Measurements from ENCODE around the gene CNOT6. TPM values are rescaled to one million over a fixed set of nuclear protein-coding genes. Genes with fewer than 3 reads are reported as not detected.

Gene CNOT6
- total and polyA plus RNA-seq, 4 donors: 1.4 to 25.0 (median 4.2) TPM

- WGBS: 85% methylated on average over 8 of the region's 8 CpGs
- H3K27ac ChIP-seq (ENCODE audit: low read depth in 1 of 2, low read length in 2 of 2): no peak overlapping the region
- H3K4me1 ChIP-seq (ENCODE audit: control insufficient read depth in 4 of 4, insufficient read depth in 4 of 4, low read length in 3 of 4): no peaks in the 10 kb centered on the region
- no peak overlapping the region for H3K9ac ChIP-seq (ENCODE audit: low read depth in 1 of 2, low read length in 2 of 2)
- no peak for DNase-seq (ENCODE audit: low spot score)
- TF ChIP-seq FOXA2 (IDR thresholded peaks at IDR 0.05) (no peak), EGR1 (IDR thresholded peaks at IDR 0.05; ENCODE audit: low read depth in 2 of 2) (no peak), YY1 (IDR thresholded peaks at IDR 0.05) (no peak), CTCF (IDR thresholded peaks at IDR 0.05; ENCODE audit: low read depth, low read length, missing input control) (no peak), ATF3 (IDR thresholded peaks at IDR 0.05) (no peak), TAF1 (conservative IDR thresholded peaks at IDR 0.05) (no peak), JUND (IDR thresholded peaks at IDR 0.05) (no peak), ZBTB33 (IDR thresholded peaks at IDR 0.05) (no peak), NR2F2 (IDR thresholded peaks at IDR 0.05) (no peak), HNF4A (conservative IDR thresholded peaks at IDR 0.05) (no peak), RXRA (IDR thresholded peaks at IDR 0.05) (no peak), HNF4G (IDR thresholded peaks at IDR 0.05) (no peak), GABPA (IDR thresholded peaks at IDR 0.05 in 1 of 2, conservative IDR thresholded peaks at IDR 0.05 in 1 of 2) (no peak)
- TF ChIP-seq, protein P1, sequence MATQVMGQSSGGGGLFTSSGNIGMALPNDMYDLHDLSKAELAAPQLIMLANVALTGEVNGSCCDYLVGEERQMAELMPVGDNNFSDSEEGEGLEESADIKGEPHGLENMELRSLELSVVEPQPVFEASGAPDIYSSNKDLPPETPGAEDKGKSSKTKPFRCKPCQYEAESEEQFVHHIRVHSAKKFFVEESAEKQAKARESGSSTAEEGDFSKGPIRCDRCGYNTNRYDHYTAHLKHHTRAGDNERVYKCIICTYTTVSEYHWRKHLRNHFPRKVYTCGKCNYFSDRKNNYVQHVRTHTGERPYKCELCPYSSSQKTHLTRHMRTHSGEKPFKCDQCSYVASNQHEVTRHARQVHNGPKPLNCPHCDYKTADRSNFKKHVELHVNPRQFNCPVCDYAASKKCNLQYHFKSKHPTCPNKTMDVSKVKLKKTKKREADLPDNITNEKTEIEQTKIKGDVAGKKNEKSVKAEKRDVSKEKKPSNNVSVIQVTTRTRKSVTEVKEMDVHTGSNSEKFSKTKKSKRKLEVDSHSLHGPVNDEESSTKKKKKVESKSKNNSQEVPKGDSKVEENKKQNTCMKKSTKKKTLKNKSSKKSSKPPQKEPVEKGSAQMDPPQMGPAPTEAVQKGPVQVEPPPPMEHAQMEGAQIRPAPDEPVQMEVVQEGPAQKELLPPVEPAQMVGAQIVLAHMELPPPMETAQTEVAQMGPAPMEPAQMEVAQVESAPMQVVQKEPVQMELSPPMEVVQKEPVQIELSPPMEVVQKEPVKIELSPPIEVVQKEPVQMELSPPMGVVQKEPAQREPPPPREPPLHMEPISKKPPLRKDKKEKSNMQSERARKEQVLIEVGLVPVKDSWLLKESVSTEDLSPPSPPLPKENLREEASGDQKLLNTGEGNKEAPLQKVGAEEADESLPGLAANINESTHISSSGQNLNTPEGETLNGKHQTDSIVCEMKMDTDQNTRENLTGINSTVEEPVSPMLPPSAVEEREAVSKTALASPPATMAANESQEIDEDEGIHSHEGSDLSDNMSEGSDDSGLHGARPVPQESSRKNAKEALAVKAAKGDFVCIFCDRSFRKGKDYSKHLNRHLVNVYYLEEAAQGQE (IDR thresholded peaks at IDR 0.05): no peak
- no peaks in the 10 kb centered on the region for H3K9me3 ChIP-seq (ENCODE audit: control insufficient read depth in 4 of 4, low read length in 3 of 4)
- H3K36me3 ChIP-seq (ENCODE audit: control insufficient read depth in 4 of 4, insufficient read depth in 3 of 4, low read depth in 1 of 4, low read length in 3 of 4): peaks cover 14 to 38% (median 26%) of the 10 kb centered on the region in 4 donors
- no peak overlapping the region for H3K4me3 ChIP-seq (ENCODE audit: low read depth in 1 of 3, low read length in 3 of 3)
- no peaks in the 10 kb centered on the region for H3K27me3 ChIP-seq (ENCODE audit: control insufficient read depth in 4 of 4, insufficient read depth in 4 of 4, low read length in 3 of 4)
Observed at GRCh38 chr5:180568914-180569313, 74.7 kb downstream of the CNOT6 start.

DNA sequence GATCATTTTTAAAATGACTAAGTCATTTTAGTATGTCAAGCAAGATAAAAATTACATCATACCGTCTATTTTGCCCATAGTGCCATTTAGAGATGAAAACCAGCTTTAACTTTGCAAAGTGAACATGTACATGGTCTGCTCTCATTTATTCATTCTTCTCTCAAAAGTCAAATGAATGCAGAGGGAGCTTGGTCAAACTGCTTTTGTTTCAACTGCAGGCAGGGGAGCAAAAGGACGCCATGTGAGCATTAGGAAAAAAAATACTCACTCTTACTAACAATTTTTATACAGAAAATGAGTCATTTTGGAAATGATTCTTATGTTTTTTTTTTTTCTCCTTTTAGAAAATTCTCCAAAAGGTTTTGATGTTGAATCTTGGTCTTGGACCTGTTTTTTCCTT, 81.4 kb downstream of the CNOT6 start:
- Histone ChIP-seq H3K4me3 (ENCODE audit: low read depth in 1 of 3, low read length in 3 of 3) (no peak overlapping the region), H3K27ac (ENCODE audit: low read depth in 1 of 2, low read length in 2 of 2) (no peak overlapping the region), H3K9me3 (ENCODE audit: control insufficient read depth in 4 of 4, low read length in 3 of 4) (no peaks in the 10 kb centered on the region), H3K36me3 (ENCODE audit: control insufficient read depth in 4 of 4, insufficient read depth in 3 of 4, low read depth in 1 of 4, low read length in 3 of 4) (peaks cover 4 to 37% (median 20%) of the 10 kb centered on the region in 4 donors), H3K9ac (ENCODE audit: low read depth in 1 of 2, low read length in 2 of 2) (no peak overlapping the region), H3K4me1 (ENCODE audit: control insufficient read depth in 4 of 4, insufficient read depth in 4 of 4, low read length in 3 of 4) (no peaks in the 10 kb centered on the region), H3K27me3 (ENCODE audit: control insufficient read depth in 4 of 4, insufficient read depth in 4 of 4, low read length in 3 of 4) (no peaks in the 10 kb centered on the region)
- WGBS: 92% methylated on average over 2 of the region's 2 CpGs
- DNase-seq (ENCODE audit: low spot score): no peak
- TF ChIP-seq TAF1 (conservative IDR thresholded peaks at IDR 0.05) (no peak), FOXA2 (IDR thresholded peaks at IDR 0.05) (no peak), ATF3 (IDR thresholded peaks at IDR 0.05) (no peak), YY1 (IDR thresholded peaks at IDR 0.05) (no peak), CTCF (IDR thresholded peaks at IDR 0.05; ENCODE audit: low read depth, low read length, missing input control) (no peak), HNF4G (IDR thresholded peaks at IDR 0.05) (no peak), RXRA (IDR thresholded peaks at IDR 0.05) (no peak), FOXA1 (IDR thresholded peaks at IDR 0.05) (no peak), NR2F2 (IDR thresholded peaks at IDR 0.05) (no peak), RAD21 (IDR thresholded peaks at IDR 0.05) (no peak), HNF4A (conservative IDR thresholded peaks at IDR 0.05) (no peak), SP1 (IDR thresholded peaks at IDR 0.05) (no peak)
- TF ChIP-seq, protein P1 (IDR thresholded peaks at IDR 0.05): no peak
- TF ChIP-seq, protein P2, sequence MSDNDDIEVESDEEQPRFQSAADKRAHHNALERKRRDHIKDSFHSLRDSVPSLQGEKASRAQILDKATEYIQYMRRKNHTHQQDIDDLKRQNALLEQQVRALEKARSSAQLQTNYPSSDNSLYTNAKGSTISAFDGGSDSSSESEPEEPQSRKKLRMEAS (IDR thresholded peaks at IDR 0.05): no peak
